Gastroesophageal sphincter (tissue), 3 donors: Measurements from ENCODE around the gene VTA1.

Source experiments
- POLR2A ChIP-seq, 2 donors: fragments of 450-650 bp; IDR thresholded peaks; one replicate each; pipeline ENCODE4 v1.6.1; 2017; ENCODE audit warnings: antibody characterized with exemption in 2 of 2, mild to moderate bottlenecking in 2 of 2, moderate library complexity in 1 of 2
- POLR2AphosphoS5 ChIP-seq: sonication (generic); formaldehyde crosslinking; IDR thresholded peaks from one replicate; pipeline ENCODE4 v1.6.1; 2017; ENCODE audit warnings: antibody characterized with exemption
- TF ChIP-seq, protein P1 (sequence below), 4 experiments: fragments of 200-600 bp in 2 of 4; fragments of 450-650 bp in 2 of 4; sonication (generic) in 1 of 4; IDR thresholded peaks; one replicate each; pipeline ENCODE4 v1.5.1; 2017 to 2019; ENCODE audit warnings: antibody characterized with exemption in 4 of 4, mild to moderate bottlenecking in 2 of 4, moderate library complexity in 2 of 4

DNA sequence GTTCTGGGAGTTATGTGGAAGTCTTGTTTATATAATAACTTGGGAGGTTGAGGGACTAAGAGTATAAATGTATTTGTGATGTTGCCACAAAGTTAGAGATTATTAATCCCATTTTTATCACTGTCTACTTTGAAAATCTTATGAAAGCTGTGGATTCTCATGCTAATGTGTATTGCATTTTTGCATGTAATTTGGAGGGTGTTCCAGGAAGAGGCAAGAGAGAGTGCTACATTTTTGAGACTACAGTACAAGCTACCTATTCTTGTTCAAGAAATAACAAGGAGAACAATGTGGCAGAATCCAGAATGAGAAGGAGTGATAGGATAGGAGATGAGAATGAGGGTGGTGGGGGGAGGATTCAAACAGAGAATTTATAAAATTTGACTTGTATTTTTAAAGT, 34.9 kb downstream of the VTA1 start:
- TF ChIP-seq, protein P1, sequence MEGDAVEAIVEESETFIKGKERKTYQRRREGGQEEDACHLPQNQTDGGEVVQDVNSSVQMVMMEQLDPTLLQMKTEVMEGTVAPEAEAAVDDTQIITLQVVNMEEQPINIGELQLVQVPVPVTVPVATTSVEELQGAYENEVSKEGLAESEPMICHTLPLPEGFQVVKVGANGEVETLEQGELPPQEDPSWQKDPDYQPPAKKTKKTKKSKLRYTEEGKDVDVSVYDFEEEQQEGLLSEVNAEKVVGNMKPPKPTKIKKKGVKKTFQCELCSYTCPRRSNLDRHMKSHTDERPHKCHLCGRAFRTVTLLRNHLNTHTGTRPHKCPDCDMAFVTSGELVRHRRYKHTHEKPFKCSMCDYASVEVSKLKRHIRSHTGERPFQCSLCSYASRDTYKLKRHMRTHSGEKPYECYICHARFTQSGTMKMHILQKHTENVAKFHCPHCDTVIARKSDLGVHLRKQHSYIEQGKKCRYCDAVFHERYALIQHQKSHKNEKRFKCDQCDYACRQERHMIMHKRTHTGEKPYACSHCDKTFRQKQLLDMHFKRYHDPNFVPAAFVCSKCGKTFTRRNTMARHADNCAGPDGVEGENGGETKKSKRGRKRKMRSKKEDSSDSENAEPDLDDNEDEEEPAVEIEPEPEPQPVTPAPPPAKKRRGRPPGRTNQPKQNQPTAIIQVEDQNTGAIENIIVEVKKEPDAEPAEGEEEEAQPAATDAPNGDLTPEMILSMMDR (IDR thresholded peaks at IDR 0.05) = no peak
- TF ChIP-seq POLR2A (IDR thresholded peaks at IDR 0.05) (no peak), POLR2AphosphoS5 (no peak)
